NCI-H2196 treated with DMSO at 0.1 percent for 48 hours (cell line): Measurements from ENCODE around the gene ECE1.

Source experiments
- DNase-seq: peaks from one replicate; lab custom pipeline; 2025; ENCODE audit not compliant: unreplicated experiment; lab: John Stamatoyannopoulos, UW

Gene ECE1

GRCh38 chr1:21289700-21290545 lies at the start of gene ECE1:
TSS of gene ECE1 (minus strand) at chr1:21290463. CDS start at chr1:21290414, 49 bp downstream.
- no peak for DNase-seq

GRCh38 chr1:21339356-21340229 lies 49.3 kb upstream of the ECE1 start:
- DNase-seq = no peak

- DNase-seq = peak; percentile 91
Observed at GRCh38 chr1:21338573-21339355, 48.5 kb upstream of the ECE1 start.

- DNase-seq = peak; percentile 74
Observed at GRCh38 chr1:21337928-21338572, 47.8 kb upstream of the ECE1 start.

- no peak for DNase-seq
Observed at GRCh38 chr1:21337454-21337927, 47.2 kb upstream of the ECE1 start.

- DNase-seq = no peak
Observed at GRCh38 chr1:21337010-21337437, 46.8 kb upstream of the ECE1 start.

- peak; percentile 41 for DNase-seq
Observed at GRCh38 chr1:21335750-21336224, 45.5 kb upstream of the ECE1 start.

- no peak for DNase-seq
Observed at GRCh38 chr1:21335088-21335691, 44.9 kb upstream of the ECE1 start.

- DNase-seq = peak; percentile 35
Observed at GRCh38 chr1:21334214-21335087, 44.2 kb upstream of the ECE1 start.

GRCh38 chr1:21333824-21334213 lies 43.6 kb upstream of the ECE1 start:
- DNase-seq = no peak

GRCh38 chr1:21332554-21333311 lies 42.5 kb upstream of the ECE1 start:
- no peak for DNase-seq

- no peak for DNase-seq
Observed at GRCh38 chr1:21331752-21332478, 41.7 kb upstream of the ECE1 start.

GRCh38 chr1:21330544-21330943 lies 40.3 kb upstream of the ECE1 start:
- DNase-seq = no peak

- no peak for DNase-seq
Observed at GRCh38 chr1:21329209-21329844, 39.1 kb upstream of the ECE1 start.

GRCh38 chr1:21327566-21328323 lies 37.5 kb upstream of the ECE1 start:
- no peak for DNase-seq

- DNase-seq = no peak
Observed at GRCh38 chr1:21326861-21327344, 36.6 kb upstream of the ECE1 start.
